Measurements from ENCODE around the gene THBS1.

The THBS1 gene

DNA sequence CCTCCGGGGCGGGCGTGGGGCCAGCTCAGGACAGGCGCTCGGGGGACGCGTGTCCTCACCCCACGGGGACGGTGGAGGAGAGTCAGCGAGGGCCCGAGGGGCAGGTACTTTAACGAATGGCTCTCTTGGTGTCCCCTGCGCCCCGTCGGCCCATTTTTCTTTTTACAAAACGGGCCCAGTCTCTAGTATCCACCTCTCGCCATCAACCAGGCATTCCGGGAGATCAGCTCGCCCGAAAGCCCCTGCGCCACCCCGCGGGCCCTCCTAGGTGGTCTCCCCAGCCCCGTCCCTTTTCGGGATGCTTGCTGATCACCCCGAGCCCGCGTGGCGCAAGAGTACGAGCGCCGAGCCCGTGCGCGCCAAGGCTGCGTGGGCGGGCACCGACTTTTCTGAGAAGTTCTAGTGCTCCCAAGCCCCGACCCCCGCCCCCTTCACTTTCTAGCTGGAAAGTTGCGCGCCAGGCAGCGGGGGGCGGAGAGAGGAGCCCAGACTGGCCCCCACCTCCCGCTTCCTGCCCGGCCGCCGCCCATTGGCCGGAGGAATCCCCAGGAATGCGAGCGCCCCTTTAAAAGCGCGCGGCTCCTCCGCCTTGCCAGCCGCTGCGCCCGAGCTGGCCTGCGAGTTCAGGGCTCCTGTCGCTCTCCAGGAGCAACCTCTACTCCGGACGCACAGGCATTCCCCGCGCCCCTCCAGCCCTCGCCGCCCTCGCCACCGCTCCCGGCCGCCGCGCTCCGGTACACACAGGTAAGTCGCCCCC is at the start of gene THBS1:
Gene THBS1, plus strand, starts transcription at position 595 of the 757 bp plus-strand sequence. CDS start 779 bp downstream, outside the sequence.
- DNase-seq, result peak; percentile 12

DNA sequence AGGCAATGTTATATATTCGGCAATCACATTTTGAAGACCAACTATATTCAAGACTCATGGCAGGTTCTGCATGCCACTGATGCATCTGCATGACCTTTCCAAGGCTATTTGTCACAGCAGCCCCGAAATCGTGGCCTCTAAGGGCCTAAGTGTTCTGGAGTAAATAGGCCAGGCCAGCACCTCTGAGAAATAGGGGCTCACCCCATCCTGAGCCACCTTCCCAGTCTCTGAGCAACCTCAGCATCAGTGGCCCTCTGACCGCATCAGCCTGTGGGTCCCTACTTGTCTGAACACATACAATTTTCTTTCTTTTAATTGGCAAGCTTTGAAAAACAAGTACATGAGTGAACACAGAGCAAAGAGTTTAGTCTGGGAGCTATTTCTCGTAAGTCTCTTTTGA is 45.9 kb upstream of the THBS1 start:
- DNase-seq, result no peak

DNA sequence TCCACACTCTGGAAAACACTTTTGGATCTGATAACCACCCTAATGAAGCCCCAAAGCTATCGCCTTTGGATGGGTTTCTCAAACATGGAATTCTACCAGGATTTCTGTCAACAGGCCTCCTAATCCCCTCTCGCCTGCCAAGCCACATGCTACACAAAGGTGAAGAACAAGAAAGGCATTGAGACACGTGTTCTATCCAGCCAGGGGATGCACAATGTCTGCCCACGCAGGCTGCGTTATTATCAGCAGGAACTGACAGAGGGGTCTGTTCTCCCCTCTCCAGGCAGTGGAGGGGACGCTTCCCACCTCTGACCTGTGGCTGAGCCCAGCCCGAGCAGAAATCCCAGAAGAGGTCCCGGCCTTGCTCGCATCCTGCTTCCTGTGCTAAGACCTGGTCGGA is 45.4 kb upstream of the THBS1 start:
- no peak for DNase-seq

DNA sequence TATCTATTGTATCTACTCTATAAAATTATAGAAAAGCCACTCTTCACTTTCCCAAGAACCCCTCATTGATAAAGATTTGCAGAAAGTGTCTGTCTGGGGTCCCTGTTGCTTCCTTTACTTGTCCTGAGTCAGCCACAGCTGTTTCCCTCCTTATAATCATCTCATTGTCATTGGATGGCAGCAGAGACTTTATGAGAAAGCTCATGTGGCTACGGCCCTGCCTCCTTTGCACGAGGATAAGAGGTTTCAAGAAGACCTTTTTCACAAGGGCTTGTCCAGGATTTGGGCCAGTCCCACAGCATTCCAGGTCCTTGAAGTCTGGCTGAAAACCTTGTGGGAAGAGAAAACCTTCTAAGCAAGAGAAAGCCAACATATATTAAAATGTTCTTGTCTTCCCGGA is 41.9 kb upstream of the THBS1 start:
- no peak for DNase-seq

DNA sequence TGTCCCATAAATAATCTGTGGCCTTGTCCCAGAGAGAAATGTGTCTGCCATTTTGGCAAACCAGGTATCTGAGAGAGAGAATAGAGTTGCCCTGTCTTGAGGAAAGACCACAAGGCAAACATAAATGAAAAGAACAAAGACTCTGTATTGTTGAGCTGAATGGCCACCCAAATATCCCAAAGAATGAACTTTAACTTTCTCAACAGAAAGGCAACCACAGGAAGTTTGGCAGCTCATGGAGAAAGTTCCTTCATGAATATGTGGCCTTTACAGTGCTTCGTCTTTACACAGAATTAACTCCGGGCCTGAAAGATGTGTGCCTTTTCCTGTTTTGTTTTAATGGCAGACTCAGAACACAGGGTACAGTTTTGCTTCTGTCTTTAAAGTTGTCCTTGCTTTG is 41.4 kb upstream of the THBS1 start:
- no peak for DNase-seq

DNA sequence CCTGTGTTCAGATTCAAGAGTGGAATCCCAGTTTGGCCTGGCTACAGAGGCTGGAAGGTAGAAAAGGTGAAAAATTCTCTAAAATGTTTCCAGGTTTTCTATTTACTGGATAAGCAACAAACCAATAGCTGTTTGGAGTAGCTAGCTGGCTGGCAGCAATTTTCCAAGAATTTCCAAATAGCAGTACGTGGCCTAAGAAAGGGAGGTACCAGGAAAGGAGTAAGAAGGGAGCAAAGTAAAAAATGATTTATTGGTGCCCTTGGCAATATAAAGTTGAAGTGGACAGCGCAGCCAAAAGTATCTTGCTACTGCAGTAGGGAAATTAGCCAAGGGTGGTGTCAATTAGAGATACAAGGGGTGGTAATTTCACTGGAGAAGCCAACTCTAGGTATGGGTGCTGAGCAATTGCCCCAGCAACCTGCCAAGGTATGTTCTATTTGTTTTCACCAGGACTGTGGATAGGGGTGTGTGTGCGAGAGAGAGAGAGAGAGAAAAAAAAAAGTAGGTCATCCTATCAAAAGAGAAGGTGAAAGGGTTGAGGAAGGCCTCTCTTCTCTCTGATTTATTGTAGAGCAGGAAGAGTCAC is 40.8 kb upstream of the THBS1 start:
- DNase-seq, result no peak

DNA sequence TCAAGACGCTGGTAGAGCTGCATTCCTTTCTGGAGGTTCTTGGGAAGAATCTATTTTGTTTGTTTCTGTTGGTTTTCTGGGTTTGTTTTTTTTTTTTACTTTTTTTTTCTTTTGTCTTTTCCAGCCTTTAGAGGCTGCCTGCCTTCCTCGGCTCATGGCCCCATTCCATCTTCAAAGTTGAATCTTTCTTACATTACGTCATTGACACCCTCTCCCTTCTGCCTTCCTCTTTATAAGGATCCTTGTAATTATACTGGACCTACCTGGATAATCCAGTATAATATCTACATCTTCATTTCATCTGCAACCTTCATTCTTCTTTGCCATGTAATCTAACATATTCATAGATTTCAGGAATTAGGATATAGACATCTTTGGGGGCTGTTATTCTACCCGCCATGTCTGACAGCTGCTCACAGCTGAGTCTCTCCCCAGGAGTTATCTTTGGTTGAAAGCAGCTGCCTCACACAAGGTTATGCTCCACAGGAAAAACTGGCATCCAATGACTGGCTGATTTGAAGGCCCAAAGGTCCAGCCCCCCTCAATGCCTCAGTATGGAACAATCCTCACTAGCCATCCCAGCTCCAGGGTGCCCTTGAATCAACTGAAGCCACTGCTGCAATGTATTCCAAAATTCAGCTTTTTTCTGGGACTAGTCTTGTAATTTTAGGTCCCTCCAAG is 38.4 kb upstream of the THBS1 start:
- no peak for DNase-seq

DNA sequence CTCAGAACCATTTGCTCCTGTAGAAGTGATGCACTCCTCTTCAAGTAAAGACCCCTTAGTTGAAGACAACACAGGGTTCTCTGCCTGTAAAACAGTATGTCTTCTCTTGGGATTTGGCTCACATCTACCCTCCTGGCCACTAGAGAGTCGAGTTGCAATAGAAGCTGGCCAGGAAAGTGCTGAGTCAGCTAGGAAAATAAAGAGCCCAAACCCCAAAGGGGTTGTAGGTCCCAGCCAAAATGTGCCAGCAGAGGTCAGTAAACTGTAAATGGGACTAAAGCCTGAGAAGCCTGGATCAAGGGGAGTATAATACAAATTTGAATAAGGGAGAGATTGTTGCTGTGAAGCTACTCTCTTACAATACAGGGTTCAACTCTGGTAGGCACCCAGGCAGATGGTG is 37.2 kb upstream of the THBS1 start:
- DNase-seq, result no peak

DNA sequence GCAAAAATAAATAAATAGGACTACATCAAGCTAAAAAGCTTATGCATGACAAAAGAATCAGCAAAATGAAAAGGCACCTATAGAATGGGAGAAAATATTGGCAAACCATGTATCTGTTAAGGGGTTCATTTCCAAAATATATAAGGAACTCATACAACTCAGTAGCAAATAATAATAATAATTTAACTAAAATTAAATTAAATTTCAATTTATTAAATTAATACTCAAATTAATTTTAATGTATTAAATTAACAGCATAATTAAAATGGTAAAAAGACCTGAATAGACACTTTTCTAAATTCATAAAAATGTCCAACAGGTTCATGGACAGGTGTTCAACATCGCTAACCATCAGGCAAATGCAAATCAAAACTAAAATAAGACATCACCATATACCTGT is 34.0 kb upstream of the THBS1 start:
- no peak for DNase-seq

DNA sequence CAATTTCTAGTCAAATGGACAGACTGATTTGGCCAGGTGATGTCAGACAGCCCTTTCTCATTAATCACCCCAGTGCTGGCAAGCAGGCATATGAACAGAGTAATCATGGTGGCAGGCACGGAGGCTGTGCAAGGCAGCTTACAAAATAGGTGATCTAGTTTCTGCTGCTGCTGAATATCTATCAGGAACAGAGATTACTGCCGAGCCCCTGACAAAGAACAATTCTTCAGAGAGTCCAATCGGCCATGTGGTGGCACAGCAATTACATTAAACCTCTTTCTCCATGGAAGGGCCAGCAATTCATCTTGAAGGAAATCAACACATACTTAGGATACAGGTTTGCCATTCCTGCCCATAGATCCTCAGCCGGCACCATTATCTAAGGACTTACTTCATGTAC is 32.3 kb upstream of the THBS1 start:
- DNase-seq, result no peak

DNA sequence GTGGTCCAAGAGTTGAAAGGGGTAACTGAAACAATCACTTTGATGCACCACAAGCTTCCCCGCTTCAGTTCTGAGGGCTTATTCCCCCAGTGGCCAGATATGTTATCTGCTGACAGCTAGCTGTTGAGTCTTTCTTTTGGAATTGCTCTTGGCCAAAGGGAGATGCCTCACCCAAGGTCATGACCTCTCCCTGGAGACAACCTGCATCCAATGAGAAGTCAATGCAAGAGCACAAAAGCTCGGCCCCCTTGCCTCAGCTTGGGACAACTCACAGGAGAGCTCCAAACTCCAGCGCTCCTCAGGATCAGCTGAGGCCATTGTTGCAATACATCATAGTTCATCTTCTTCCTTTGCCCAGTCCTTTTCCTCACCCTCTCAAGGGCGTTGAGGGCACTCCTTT is 31.0 kb upstream of the THBS1 start:
- no peak for DNase-seq

DNA sequence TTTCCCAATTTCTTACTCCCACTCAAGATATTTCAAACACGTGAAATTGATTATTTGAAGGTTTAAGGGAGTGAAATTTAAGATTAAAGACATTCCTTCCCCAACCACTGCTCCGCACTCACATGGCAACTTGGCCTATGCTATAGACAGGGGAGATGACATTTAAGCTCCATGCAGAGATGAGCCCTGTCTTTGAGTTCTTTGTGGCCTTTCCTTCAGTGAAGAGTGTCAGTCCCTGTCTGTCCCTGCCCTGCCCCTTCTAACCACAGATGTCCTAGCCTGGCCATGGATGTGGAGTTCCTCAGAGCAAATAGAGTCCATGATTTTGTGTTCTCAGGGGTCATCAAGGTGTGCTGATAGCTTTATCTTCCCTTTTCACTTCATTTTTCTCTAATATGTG is 29.4 kb upstream of the THBS1 start:
- no peak for DNase-seq

DNA sequence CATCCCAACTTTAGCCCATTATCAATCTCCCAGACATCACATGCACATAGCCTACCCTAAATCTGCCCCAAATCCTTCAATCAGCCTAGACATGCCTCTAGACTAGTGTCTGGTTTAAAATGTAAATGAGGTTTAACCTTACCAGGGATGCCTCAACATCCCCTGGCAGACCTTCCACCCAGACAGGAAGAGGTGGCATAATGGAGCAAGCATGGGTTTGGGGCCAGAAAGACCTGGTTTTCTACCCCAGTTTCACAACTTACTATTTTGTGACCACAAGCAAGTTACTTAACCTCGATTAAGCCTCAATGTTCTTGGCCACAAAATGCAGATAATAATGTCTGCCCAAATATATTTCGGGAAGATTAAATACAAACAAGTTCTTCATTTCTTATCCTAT is 28.3 kb upstream of the THBS1 start:
- no peak for DNase-seq

DNA sequence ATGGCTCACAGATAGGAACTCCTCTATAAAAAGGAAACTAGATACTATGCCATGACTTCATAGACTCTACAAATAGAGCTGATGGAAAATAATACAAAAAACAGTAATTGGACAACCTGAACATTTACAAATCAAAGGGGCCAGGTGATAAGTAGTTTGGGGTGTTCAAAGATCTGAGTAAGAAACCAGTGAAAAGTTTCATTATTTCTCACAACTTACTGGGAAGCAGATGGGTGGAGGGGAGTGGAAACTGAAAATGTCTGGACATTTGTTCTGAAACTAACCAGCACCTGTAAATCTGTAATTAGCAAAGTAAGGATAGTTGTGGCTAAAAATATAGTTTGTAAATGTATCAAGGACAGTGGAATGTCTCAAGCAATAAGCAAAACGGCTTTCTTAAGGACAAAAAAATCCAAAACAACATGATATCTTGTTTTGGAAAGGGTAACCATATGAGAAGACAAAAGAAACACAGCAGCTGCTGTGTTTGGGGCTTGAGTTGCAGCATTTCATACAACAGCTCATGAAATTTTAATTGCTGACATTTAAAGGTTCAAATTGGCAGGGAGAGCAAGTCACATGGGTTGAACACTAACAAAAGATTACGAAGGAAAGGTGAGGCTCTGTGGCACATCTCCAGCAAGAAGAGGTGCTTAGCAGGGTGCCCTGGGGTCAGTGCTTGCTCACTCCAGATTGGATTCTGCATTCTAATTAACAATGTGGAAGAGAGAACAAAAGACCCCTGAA is 26.8 kb upstream of the THBS1 start:
- no peak for DNase-seq

DNA sequence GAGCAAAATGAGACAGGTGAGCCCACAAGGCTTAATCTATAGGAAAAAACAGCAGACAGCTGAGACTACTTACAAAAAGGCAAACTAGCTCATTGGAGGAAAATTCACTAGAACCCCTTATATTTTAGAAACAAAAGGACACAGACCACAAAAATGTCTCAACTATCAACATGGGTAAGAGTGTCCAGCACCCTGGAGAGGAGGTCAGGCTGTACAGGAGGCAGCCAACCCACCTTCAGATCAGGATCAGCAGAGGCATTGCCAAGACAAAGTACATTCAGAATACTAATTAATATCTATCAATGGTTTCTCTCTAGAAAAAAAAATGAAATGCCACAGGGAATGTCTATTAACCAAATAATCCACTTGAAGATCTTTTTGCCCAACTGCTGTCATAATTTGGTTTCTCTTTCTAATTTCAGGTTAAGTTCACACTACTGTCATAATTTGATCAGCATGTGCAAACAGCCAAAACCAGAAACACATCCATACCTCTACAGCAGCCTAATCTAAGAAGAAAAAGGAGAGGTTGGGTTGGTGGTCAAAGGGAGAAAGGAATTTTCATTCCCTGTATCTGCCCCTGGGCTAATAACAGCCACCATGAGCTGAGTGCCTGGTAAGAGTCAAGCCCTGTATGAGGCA is 26.0 kb upstream of the THBS1 start:
- no peak for DNase-seq

DNA sequence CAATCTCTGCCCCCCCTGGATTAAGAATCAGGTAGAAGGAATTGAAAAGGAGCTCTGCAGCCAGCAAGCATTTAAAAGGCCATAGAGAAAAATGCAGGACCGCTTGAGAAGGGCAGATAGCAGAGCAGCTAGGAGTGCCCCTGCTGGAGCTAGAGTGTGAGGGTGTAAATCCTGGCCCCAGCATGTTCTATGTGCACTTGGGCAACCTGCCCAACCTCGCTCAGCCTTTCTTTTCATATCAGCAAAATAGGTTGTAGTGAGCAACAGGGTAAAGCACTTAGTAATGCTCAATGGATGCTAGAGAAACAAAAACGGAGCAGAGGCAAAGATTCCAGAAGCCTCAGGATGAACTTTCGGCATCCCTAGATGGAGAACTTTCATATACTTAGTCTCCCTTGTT is 25.0 kb upstream of the THBS1 start:
- no peak for DNase-seq

DNA sequence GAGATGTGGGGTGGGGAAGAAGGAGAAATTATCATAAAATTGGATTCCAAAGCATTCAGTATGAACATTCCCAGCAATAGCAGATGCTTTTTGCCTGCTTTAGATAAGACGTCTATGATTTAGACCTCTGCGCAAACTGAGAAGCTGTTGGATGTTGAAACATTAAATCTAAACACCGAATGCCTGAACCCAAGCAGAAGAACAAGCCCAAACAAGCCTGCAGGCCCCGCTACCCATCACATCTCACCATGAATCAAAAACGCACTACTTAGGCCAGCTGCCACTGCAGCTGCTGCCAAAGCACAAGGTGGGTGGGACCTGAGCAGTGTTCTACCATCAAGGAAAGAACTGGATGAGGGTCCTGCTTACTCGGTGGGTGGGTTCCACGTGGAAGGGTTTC is 24.4 kb upstream of the THBS1 start:
- DNase-seq, result no peak

DNA sequence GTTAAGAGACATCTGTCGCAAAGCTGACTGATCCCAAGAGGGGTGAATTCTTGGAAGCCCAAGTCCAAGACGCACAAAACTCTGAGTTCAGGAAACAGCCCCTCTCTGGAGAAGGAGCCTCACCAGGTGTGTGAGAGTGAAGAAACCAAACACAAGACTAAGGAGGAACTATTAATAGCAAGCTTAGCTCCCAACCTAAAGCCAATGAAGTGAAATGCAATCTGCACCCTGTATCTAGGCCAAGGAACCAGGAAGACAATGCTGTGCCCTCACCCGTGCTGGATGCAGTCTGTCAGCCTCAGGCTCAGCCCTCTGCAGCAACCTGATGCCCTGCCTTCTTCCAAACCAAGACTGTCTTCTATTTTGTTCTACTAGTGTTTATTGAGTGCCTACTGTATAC is 22.5 kb upstream of the THBS1 start:
- DNase-seq, result no peak

DNA sequence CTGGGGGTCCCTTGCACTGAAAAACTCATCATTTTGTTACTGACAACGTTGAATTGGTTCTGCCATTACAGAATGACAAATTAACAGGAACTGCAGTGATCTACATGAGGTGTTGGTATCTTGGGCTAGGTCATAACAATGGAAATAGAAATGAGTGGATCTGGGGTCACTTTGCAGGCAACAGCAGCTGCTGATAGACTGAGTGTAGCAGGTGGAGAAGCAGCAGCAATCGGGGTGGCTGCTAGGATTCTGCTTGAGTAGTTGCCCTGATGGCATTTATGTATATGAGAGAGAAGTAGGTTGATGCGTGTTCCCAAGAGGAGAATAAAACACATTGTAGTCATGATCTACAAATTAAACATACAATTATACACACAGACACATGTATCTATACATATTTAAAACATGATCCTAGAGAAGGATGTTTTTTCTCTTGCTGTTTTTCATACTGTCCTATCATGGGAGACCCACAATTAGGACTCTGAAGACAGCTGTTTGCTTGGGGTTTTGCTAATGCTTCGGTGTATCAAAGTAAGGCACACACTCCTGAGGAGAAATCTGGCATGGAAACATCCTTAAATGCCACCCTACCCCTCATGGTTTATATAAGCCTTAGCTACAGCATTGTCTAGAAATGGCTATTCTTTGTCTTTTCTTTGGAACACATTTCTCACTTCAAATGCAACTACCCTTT is 15.8 kb upstream of the THBS1 start:
- no peak for DNase-seq

DNA sequence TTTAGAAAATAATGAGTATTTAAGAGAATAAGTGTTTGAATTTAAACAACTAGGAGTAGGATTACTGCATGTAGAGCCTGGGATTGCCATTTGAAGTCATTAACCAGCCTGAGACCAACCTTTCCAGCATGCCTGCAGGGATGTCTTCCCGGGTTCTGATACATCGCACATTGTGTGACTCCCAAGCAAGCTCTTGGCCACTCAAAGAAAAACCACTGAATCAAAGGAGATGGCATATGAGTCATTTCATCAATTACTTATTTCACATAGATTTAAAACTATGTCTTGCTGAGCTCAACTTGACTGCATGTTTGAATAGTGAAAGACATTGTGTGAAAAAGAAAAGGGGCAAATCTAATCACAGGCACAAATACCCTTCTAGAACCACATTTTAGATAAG is 15.0 kb upstream of the THBS1 start:
- no peak for DNase-seq

DNA sequence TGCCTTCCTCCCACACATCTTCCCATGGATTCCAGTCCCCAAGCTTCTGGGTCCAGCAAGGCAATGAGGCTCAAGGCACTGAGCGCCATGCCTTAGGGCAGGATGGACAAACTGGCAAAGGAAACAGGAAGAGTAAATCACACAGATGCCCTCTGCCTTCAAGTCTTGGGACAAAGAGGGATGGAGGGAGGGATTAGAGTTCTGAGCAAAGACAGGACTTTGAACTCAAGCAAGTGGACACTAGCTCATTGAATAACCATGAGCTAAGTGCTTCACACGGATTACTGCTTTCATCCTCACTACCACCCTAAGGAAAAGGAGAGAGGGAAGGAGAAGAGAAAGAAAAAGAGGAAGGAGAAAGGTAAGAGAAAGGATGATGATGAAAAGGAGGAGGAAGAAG is 7.6 kb upstream of the THBS1 start:
- no peak for DNase-seq

DNA sequence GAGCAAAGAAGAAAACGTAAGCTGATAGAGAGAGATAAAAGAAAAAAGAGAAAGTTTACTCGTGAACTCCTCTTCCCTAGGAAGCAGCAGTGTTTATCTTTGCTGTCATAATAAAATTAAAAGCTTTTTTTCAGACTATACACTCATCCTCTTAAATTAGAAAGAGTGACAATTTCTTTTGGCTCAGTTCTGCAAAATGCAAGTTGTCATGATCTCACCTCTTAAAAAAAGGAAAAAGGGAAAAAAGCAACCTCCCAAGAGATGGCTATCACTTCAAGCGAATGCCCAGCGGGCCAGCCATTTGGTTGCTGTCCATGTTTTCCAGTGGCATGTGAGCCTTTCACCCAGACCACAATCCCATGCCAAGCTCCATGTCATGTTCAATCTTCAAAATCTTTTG is 7.0 kb upstream of the THBS1 start:
- DNase-seq, result no peak

DNA sequence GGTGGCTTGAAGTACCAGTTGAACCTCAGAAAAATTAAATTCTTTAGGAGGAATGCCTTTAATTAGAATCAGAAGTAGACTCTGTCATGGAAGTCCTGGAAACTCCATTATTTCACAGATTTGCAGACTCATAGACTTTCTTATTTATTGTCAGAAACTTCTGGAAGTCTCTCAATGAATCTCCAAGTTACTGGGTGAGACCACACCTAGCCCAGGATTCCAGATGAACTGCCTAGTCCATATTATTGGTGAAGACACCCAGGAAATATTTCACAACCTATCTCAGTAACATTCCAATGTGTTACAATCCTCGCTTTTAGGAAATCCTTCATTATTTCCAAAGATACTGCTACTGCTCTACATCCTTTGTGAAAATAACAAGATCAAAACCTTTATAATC is 6.5 kb upstream of the THBS1 start:
- no peak for DNase-seq
